ENCODE data around the gene HNRNPA0.

HNRNPA0 gene

GRCh38 chr5:137716337-137716736 is 37.8 kb downstream of the HNRNPA0 start:
- DNase-seq = no peak

GRCh38 chr5:137715456-137715855 is 38.7 kb downstream of the HNRNPA0 start:
- DNase-seq = no peak

DNA sequence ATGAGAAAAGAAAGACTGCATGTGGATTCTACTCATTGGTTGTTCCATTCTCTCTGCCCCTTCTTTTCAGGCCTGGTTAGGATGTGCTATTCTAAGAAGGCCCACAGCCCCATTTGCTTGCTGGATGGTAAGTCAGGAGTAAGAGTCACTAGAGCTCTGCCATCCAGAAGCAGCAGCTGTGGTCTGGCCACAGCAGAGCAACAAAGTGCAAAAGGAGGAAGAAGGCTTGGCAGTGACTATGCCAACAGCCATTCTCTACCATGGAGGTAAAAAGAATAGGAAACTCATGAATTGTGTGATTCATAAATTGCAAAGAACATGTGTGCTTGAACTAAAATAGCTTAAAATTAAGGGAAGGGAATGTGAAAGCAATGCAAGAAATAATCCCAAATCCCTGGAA is 39.2 kb downstream of the HNRNPA0 start:
- DNase-seq = no peak

DNA sequence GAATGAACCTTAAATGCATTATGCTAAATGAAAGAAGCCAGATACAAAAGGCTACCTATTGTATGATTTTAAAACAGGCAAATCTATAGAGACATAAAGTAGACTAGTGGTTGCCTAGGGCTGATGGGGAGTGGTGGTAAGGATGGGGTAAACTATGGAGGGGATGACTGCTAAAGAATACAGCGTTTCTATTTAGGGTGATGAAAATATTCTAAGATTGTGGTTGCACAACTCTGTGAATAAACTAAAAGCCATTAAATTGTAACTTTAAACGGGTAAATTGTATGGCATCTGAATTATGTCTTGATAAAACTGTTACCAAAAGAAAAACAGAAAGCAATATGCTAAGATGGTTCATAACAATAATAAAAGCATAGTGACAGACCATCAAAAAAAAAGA is 39.7 kb downstream of the HNRNPA0 start:
- no peak for DNase-seq

- DNase-seq = no peak
Observed at GRCh38 chr5:137712139-137712667, 42.0 kb downstream of the HNRNPA0 start.

- no peak for DNase-seq
Observed at GRCh38 chr5:137710086-137710485, 44.1 kb downstream of the HNRNPA0 start.

DNA sequence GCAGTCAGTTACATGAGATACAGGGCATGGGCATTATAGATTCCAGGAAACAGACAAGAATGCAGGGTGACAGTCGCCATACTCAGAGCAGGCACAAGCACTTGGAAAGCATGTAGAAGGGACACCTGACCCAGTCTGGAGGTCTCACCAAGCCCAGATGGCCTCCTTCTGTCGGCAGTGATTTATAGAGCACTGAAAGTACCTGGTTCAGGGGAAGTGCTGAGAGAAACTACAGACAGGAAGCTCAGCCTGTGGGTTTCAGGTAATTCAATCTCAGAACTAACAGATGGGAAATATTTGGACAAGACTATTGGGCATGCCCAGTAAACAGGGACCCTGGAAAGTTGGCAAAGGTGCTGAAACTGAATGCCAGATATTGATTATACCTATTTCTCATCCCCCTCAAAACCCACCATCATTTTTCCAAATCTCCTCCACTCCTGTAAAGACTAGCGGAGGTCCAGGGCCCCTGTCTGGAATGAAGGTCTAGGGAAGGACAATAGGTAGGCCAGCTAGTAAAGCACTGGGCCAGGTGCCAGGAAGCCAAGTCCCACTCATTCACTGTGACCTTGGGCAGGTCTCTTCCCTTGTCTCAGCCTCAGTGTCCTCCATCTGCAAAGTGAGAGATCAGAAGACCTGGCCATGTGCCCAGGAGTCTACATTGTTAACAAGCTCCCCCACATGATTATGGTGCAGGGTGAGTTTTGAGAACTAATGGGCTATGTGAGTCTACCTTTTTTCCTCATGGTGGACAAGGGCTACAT is 45.2 kb downstream of the HNRNPA0 start:
- DNase-seq = no peak

GRCh38 chr5:137708062-137708461 is 46.1 kb downstream of the HNRNPA0 start:
- no peak for DNase-seq

DNA sequence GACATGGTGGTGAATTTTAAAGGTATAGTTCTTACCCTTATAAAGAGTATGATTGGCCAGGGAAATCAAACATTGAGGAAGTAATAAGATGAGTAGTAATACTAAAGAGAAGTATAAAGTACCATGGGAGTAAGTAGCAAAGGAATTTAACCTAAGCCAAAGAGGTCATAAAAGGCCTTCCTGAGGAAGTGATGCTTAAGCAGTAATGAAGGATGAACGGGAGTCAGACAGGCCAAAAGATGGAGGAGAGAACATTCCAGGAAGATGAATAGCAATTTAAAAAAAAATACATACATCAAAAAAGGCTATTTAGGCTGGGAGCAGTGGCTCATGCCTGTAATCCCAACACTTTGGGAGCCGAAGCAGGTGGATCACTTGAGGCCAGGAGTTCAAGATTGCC is 47.3 kb downstream of the HNRNPA0 start:
- DNase-seq = no peak

- DNase-seq = no peak
Observed at GRCh38 chr5:137705106-137705505, 49.1 kb downstream of the HNRNPA0 start.

GRCh38 chr5:137703565-137703964 is 50.6 kb downstream of the HNRNPA0 start:
- DNase-seq = no peak

DNA sequence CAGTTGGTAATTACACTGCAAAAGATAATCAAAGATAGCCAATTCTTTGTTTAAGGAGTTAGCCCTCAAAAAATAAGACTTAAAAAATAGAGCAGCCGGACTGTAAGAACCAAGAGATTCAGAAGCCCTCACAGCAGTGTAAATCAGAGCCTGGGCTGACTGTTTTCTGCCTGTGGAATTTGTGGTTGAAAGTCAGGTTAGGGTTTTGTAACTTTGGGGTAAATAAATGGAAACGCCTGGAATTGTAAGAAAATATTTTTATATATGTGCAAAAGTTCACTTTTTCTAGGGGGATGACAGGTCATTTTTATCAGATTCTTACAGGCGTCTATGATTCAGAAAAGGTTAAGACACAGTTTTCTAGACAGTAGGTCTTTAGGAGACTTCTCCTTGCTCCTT is 53.9 kb downstream of the HNRNPA0 start:
- DNase-seq = no peak

DNA sequence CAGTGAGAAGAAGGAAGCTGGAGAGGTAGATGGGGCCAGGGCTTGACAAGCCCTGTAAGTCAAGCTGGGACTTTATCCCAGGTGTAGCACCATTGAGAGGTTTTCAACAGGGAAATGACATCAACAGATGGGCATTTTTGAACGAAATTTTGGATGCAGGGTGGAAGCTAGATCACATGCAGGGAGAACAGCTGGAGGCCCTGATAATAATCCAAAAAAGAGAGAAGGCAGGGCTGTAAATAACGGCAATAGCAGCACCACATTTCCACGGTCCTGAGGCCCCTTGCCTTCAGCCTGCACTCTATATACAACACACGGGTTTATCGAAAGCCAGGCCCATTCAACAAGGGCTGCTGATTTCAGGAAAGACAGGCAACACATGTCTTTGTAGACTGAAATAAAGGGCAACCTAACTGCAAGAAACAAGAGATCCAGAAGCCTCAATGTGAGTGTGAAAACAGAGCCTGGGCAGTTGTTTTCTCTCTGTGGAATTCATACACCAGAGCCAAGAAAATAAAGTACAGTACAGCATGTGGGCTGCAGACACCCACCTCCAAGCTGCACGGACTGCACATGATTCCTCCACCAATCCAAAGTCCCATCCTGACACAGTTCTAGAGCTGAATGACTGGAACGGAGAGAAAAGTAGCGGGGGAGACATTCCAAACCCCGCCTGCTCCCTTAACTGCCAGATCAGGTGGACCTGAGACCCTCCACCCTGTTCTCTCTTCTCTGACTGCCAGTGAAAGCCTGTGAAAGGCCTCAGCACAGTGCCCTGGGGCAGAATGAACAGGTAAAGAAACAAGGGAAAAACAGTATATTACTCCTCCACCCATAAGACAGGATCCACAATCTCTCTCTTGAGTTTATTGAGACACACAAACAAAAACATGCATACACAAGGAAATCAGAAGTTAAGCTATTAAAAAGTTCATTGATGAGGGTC is 54.6 kb downstream of the HNRNPA0 start:
- DNase-seq = no peak

- DNase-seq = no peak
Observed at GRCh38 chr5:137696481-137696880, 57.7 kb downstream of the HNRNPA0 start.

DNA sequence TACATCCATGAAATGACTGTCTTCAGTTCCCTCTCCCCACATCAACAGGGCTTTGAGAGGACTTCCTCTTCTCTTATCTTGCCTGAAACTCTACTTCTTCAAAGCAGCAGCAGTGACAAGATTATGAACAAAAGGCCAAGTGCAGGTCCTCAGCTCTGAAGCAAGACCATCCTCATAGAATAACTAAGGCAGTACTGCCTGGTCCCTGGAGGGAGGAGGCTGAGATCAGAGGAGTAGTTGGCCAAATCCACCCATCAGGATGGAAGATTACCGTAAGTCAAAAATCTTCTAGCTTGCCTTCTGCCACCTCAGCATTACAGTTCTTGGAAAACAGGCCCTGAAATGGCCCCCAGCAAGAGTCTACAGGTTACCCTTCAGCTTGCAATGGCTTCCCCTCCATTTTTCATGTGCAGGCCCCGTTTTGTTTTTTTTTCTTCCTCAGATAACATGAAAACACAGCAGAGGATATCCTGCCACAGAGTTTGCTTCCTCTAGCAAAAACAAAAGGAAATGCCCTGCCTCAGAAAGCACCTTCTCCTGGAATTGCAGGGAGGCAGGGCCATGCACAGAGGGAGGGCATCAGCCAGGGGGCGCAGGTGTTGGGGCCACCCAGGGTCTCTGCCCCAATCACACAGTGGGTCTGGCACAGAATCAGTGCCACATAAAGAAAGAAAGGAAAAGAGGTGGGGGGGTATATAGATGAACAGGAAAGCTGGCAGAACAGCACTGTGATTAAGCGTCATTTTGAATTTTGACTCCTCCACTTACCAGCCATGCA is 58.3 kb downstream of the HNRNPA0 start:
- DNase-seq = peak; percentile 0
